Osteocyte (in vitro differentiated cells): Measurements from ENCODE around the gene GPR137B. TPM values are rescaled to one million over a fixed set of nuclear protein-coding genes. Genes with fewer than 3 reads are reported as not detected.

Source experiments
- DNase-seq: peaks from one replicate; pipeline ENCODE4 v3.0.0; 2021; ENCODE audit warnings: mixed read lengths; ENCODE audit not compliant: unreplicated experiment; ENCODE audit errors: extremely low spot score
- H3K27ac Mint-ChIP-seq: one replicate; pipeline ENCODE4 v1.8.0; 2021; ENCODE audit warnings: mild to moderate bottlenecking, mixed read lengths; ENCODE audit not compliant: unreplicated experiment
- H3K27me3 Mint-ChIP-seq: one replicate; pipeline ENCODE4 v1.8.0; 2021; ENCODE audit warnings: mixed read lengths; ENCODE audit not compliant: unreplicated experiment
- H3K36me3 Mint-ChIP-seq: one replicate; pipeline ENCODE4 v1.8.0; 2021; ENCODE audit warnings: mixed read lengths; ENCODE audit not compliant: unreplicated experiment
- H3K4me1 Mint-ChIP-seq: one replicate; pipeline ENCODE4 v1.8.0; 2021; ENCODE audit warnings: mixed read lengths; ENCODE audit not compliant: unreplicated experiment
- H3K4me3 Mint-ChIP-seq: one replicate; pipeline ENCODE4 v1.8.0; 2021; ENCODE audit warnings: mild to moderate bottlenecking, moderate library complexity, mixed read lengths; ENCODE audit not compliant: unreplicated experiment
- H3K9me3 Mint-ChIP-seq: one replicate; pipeline ENCODE4 v1.8.0; 2021; ENCODE audit warnings: mixed read lengths; ENCODE audit not compliant: unreplicated experiment
- CTCF ChIP-seq: fragments of 200-600 bp; sonication (generic); IDR thresholded peaks from 2 replicates; pipeline ENCODE4 v1.5.0; 2021; ENCODE audit warnings: antibody characterized with exemption, mild to moderate bottlenecking, moderate library complexity
- total RNA-seq: library from RNA; stranded (reverse); gene quantifications from 2 replicates; pipeline ENCODE4 v1.2.1, GENCODE V29; 2021

GPR137B gene
- total RNA-seq, 1 donor from 2014 or later = 17.3 TPM

- DNase-seq = no peak
- no peaks in the 10 kb centered on the region for H3K36me3 Mint-ChIP-seq
These were observed 7.4 kb downstream of the GPR137B start for GRCh38 chr1:236149696-236150228.

GRCh38 chr1:236150311-236150955, 8.1 kb downstream of the GPR137B start:
- no peaks in the 10 kb centered on the region for H3K4me1 Mint-ChIP-seq
- TF ChIP-seq CTCF = no peak
- H3K9me3 Mint-ChIP-seq = no peaks in the 10 kb centered on the region
- no peak overlapping the region for H3K27ac Mint-ChIP-seq
- H3K36me3 Mint-ChIP-seq = no peaks in the 10 kb centered on the region
- no peaks in the 10 kb centered on the region for H3K27me3 Mint-ChIP-seq
- H3K4me3 Mint-ChIP-seq = no peak overlapping the region
- DNase-seq = no peak

More at GRCh38 chr1:236149696-236150228, 7.4 kb downstream of the GPR137B start:
- no peak for TF ChIP-seq CTCF
- Mint-ChIP-seq H3K27ac (no peak overlapping the region), H3K4me1 (peaks cover 5% of the 10 kb centered on the region), H3K9me3 (no peaks in the 10 kb centered on the region), H3K4me3 (no peak overlapping the region), H3K27me3 (no peaks in the 10 kb centered on the region)

- Mint-ChIP-seq H3K4me3 (no peak overlapping the region), H3K9me3 (no peaks in the 10 kb centered on the region), H3K27me3 (no peaks in the 10 kb centered on the region), H3K4me1 (no peaks in the 10 kb centered on the region), H3K27ac (no peak overlapping the region), H3K36me3 (no peaks in the 10 kb centered on the region)
- no peak for DNase-seq
- TF ChIP-seq CTCF = no peak
These were observed 8.6 kb downstream of the GPR137B start for GRCh38 chr1:236150986-236151385.

GRCh38 chr1:236151739-236152424, 9.5 kb downstream of the GPR137B start:
- no peak for TF ChIP-seq CTCF
- Mint-ChIP-seq H3K36me3 (no peaks in the 10 kb centered on the region), H3K4me1 (no peaks in the 10 kb centered on the region), H3K27ac (no peak overlapping the region), H3K4me3 (no peak overlapping the region), H3K27me3 (no peaks in the 10 kb centered on the region), H3K9me3 (no peaks in the 10 kb centered on the region)
- DNase-seq = no peak

GRCh38 chr1:236154126-236154525, 11.8 kb downstream of the GPR137B start:
- Mint-ChIP-seq H3K4me3 (no peak overlapping the region), H3K27ac (no peak overlapping the region), H3K4me1 (no peaks in the 10 kb centered on the region), H3K9me3 (no peaks in the 10 kb centered on the region), H3K27me3 (no peaks in the 10 kb centered on the region), H3K36me3 (no peaks in the 10 kb centered on the region)
- no peak for DNase-seq
- TF ChIP-seq CTCF = no peak
